ENCODE measurements around the gene DLX4. TPM values are rescaled to one million over a fixed set of nuclear protein-coding genes. Genes with fewer than 3 reads are reported as not detected.

The DLX4 gene
- total and polyA plus RNA-seq, 10 of the 15 experiments (the other 5 are each of a cell fraction or from before 2014, with no cell fraction given) = 0.05 to 0.29 (median 0.15) TPM

DNA sequence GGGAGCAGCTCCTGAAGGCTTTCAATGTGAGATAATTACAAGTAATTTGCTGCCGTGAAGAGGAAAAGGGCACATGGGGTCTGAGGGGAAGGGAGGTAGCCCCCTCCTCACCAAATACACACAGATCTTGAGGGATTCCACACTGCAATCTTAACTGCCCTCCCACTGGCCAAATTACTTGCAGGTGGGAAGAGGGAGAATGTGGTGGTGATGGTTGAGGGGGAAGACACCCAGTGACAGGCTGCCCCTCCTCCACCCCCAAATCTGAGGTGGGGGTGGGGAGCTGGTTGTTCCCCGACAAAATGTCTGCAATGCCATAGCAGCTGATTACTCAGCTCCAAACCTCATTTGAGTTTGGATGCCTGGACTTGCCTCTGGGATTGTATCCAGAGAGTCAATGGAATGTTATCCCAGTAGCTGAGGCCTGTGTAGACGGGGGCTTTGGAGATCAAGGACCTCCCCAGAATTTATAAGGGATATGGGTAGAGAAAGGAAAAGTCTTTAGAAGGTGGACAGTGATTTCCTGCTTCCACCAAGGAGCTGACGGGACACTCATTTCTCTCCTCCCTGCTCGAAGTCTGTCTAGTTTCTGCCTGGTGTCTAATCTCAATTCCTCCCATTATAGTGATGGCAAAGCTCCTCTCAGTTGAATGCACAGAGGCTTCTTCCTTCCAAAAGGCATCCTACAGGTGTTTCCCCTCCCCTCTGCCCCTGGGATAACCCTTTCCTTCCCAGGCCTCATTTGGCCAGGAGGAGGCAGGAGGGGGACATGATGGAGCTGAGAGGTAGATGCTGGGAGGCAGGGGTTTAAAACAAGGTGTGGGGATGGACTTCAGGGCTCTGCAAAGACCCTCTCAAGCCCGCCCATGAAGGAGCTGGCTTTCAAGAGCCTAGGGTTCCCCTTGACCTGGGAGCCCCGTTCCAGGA is 8.7 kb downstream of the DLX4 start:
- H4K20me1 ChIP-seq (ENCODE audit: control insufficient read depth, insufficient read depth) = no peaks in the 10 kb centered on the region
- no TSS peak for BruUV-seq (replicated peaks)
- intact Hi-C loops (cut with micrococcal nuclease; ENCODE audit: unreplicated experiment) (no loop called here), in situ Hi-C loops (cut with MboI) (no loop called here)
- H3K9me3 ChIP-seq (replicated peaks; ENCODE audit: control insufficient read depth, insufficient read depth, low read length) = no peaks in the 10 kb centered on the region
- TF ChIP-seq MTA3 (IDR thresholded peaks at IDR 0.05; ENCODE audit: borderline replicate concordance, low read length) (no peak), ASH2L (IDR thresholded peaks at IDR 0.05; ENCODE audit: borderline replicate concordance, low read depth) (no peak), SMAD5 (IDR thresholded peaks at IDR 0.05; ENCODE audit: low read depth) (no peak), KAT2A (conservative IDR thresholded peaks at IDR 0.05; ENCODE audit: control insufficient read depth, low read depth, low read length) (no peak)
- H3K36me3 ChIP-seq (ENCODE audit: control insufficient read depth in 2 of 2, insufficient read depth in 2 of 2, low read length in 1 of 2) = no peaks in the 10 kb centered on the region
- RAD21 ChIA-PET (ENCODE audit: unreplicated experiment) = interaction anchor here (0.5 kb wide), 1 partner anchor 612 kb away, joined by 3 read pairs; no protein-coding TSS in a partner anchor
- CTCF ChIA-PET = interaction anchor here (0.8 to 4.8 kb wide), 6 partner anchors 12 to 118 kb away, joined by 3 to 28 read pairs (median 4); no protein-coding TSS in a partner anchor
- H2AFZ ChIP-seq (ENCODE audit: control insufficient read depth, low read depth, low read length) = no peak overlapping the region
- no peaks in the 10 kb centered on the region for H3K4me1 ChIP-seq (ENCODE audit: control insufficient read depth, insufficient read depth, low read length)
- H3K9ac ChIP-seq (ENCODE audit: control insufficient read depth, insufficient read depth, low read length) = no peak overlapping the region
- no peaks in the 10 kb centered on the region for H3K79me2 ChIP-seq (ENCODE audit: control insufficient read depth, insufficient read depth, low read length)
- POLR2A ChIA-PET = no interaction called here
- FAIRE-seq (no peak), ATAC-seq (no peak), DNase-seq (ENCODE audit: low read depth, low spot score) (no peak)
- peaks cover 10 to 12% of the 10 kb centered on the region in 2 experiments for H3K27me3 ChIP-seq (replicated peaks in 1 of 2; ENCODE audit: control insufficient read depth in 2 of 2, insufficient read depth in 2 of 2, low read length in 1 of 2)
- no peak overlapping the region for H3K4me3 ChIP-seq
- no peak overlapping the region for H3K4me2 ChIP-seq (ENCODE audit: control insufficient read depth, insufficient read depth)
- no peak overlapping the region for H3K27ac ChIP-seq (ENCODE audit: control insufficient read depth, insufficient read depth)
- WGBS (ENCODE audit: insufficient coverage, insufficient replicate concordance, low lambda C conversion rate, missing lambda C conversion rate) = 5% methylated on average over 7 of the region's 7 CpGs
- SMC1A ChIA-PET (ENCODE audit: uncharacterized antibody, unreplicated experiment) = no interaction called here

DNA sequence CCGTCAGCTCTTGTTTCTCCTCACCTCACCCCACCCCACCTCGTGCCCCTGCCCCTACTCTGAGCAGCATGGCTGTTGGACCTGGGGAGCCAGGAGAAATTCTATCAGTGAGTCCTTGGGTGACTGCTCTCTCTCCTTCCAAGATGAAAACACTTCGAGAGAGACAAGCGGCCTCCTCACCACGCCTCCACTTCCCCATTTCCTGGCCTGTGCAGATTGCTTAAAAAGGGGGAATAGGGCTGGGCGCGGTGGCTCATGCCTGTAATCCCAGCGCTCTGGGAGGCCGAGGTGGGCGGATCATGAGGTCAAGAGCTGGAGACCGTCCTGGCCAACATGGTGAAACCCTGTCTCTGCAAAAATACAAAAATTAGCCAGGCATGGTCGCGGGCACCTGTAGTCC is 9.5 kb downstream of the DLX4 start:
- H4K20me1 ChIP-seq (ENCODE audit: control insufficient read depth, insufficient read depth) = no peaks in the 10 kb centered on the region
- no peak overlapping the region for H3K9ac ChIP-seq (ENCODE audit: control insufficient read depth, insufficient read depth, low read length)
- BruUV-seq (replicated peaks) = no TSS peak
- POLR2A ChIA-PET = interaction anchor here (0.7 kb wide), 1 partner anchor 170 kb away, joined by 4 read pairs; no protein-coding TSS in a partner anchor
- no peak overlapping the region for H2AFZ ChIP-seq (ENCODE audit: control insufficient read depth, low read depth, low read length)
- CTCF ChIA-PET = interaction anchor here (1.0 to 4.8 kb wide), 5 partner anchors 19 to 421 kb away, joined by 3 to 28 read pairs (median 5); no protein-coding TSS in a partner anchor
- no peak overlapping the region for H3K4me2 ChIP-seq (ENCODE audit: control insufficient read depth, insufficient read depth)
- RAD21 ChIA-PET (ENCODE audit: unreplicated experiment) = interaction anchor here (0.5 kb wide), 1 partner anchor 612 kb away, joined by 3 read pairs; no protein-coding TSS in a partner anchor
- H3K27ac ChIP-seq (ENCODE audit: control insufficient read depth, insufficient read depth) = no peak overlapping the region
- no peak for ATAC-seq
- FAIRE-seq = no peak
- H3K4me3 ChIP-seq = no peak overlapping the region
- H3K79me2 ChIP-seq (ENCODE audit: control insufficient read depth, insufficient read depth, low read length) = no peaks in the 10 kb centered on the region
- 34% methylated on average over 13 of the region's 13 CpGs for WGBS (ENCODE audit: insufficient coverage, insufficient replicate concordance, low lambda C conversion rate, missing lambda C conversion rate)
- H3K9me3 ChIP-seq (replicated peaks; ENCODE audit: control insufficient read depth, insufficient read depth, low read length) = no peaks in the 10 kb centered on the region
- 0 out of 2 replicates have a peak, but pooled peaks have one; percentile 8 for TF ChIP-seq SPI1 (IDR thresholded peaks at IDR 0.05; ENCODE audit: borderline replicate concordance, insufficient read depth, low read depth, low read length)
- no peak for TF ChIP-seq HDGF (IDR thresholded peaks at IDR 0.05)
- TF ChIP-seq TBL1XR1 (IDR thresholded peaks at IDR 0.05; ENCODE audit: low read depth, low read length) = no peak
- TF ChIP-seq, protein P1, sequence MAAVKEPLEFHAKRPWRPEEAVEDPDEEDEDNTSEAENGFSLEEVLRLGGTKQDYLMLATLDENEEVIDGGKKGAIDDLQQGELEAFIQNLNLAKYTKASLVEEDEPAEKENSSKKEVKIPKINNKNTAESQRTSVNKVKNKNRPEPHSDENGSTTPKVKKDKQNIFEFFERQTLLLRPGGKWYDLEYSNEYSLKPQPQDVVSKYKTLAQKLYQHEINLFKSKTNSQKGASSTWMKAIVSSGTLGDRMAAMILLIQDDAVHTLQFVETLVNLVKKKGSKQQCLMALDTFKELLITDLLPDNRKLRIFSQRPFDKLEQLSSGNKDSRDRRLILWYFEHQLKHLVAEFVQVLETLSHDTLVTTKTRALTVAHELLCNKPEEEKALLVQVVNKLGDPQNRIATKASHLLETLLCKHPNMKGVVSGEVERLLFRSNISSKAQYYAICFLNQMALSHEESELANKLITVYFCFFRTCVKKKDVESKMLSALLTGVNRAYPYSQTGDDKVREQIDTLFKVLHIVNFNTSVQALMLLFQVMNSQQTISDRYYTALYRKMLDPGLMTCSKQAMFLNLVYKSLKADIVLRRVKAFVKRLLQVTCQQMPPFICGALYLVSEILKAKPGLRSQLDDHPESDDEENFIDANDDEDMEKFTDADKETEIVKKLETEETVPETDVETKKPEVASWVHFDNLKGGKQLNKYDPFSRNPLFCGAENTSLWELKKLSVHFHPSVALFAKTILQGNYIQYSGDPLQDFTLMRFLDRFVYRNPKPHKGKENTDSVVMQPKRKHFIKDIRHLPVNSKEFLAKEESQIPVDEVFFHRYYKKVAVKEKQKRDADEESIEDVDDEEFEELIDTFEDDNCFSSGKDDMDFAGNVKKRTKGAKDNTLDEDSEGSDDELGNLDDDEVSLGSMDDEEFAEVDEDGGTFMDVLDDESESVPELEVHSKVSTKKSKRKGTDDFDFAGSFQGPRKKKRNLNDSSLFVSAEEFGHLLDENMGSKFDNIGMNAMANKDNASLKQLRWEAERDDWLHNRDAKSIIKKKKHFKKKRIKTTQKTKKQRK (IDR thresholded peaks at IDR 0.05; ENCODE audit: low read depth, low read length) = no peak
- TF ChIP-seq ZNF622 (IDR thresholded peaks at IDR 0.05) = no peak
- in situ Hi-C loops (cut with MboI) (no loop called here), intact Hi-C loops (cut with micrococcal nuclease; ENCODE audit: unreplicated experiment) (no loop called here)
- H3K27me3 ChIP-seq (replicated peaks in 1 of 2; ENCODE audit: control insufficient read depth in 2 of 2, insufficient read depth in 2 of 2, low read length in 1 of 2) = peaks cover 6 to 8% of the 10 kb centered on the region in 2 experiments
- no peaks in the 10 kb centered on the region for H3K36me3 ChIP-seq (ENCODE audit: control insufficient read depth in 2 of 2, insufficient read depth in 2 of 2, low read length in 1 of 2)
- H3K4me1 ChIP-seq (ENCODE audit: control insufficient read depth, insufficient read depth, low read length) = no peaks in the 10 kb centered on the region
- DNase-seq (ENCODE audit: low read depth, low spot score) = no peak
- SMC1A ChIA-PET (ENCODE audit: uncharacterized antibody, unreplicated experiment) = no interaction called here
